HEK293 (cell line): ENCODE results near the gene ARHGAP25.
A peak's percentile ranks its signal among the peaks of the same experiment; 100 is the strongest.

Experiments
- CTCF ChIA-PET: fragments of 350-600 bp; formaldehyde crosslinking; extraction: SDS; loops from one replicate; lab custom pipeline; 2021; ENCODE audit warnings: antibody characterized with exemption; lab: Yijun Ruan, JAX
- POLR2A ChIA-PET: fragments of 300-600 bp; formaldehyde crosslinking; extraction: SDS; loops from one replicate; lab custom pipeline; 2020; ENCODE audit warnings: antibody characterized with exemption, inconsistent platforms; lab: Yijun Ruan, JAX
- H3K27ac ChIP-seq: fragments of 200-500 bp; sonication (Bioruptor generic); 2 replicates; pipeline ENCODE4 v1.5.1; 2014; ENCODE audit warnings: low read depth, low read length, control low read depth, inconsistent platforms; ENCODE audit errors: extremely low read depth
- H3K36me3 ChIP-seq, 2 experiments: fragments of 200-500 bp in 1 of 2; sonication (Bioruptor generic) in 1 of 2; 1 replicate in 1 of 2; 2 replicates in 1 of 2; pipeline ENCODE4 v1.5.1; 2014 to 2017; ENCODE audit warnings: inconsistent platforms in 2 of 2, low read length in 2 of 2; ENCODE audit not compliant: control insufficient read depth in 2 of 2, insufficient read depth in 1 of 2
- H3K4me1 ChIP-seq: fragments of 200-500 bp; sonication (Bioruptor generic); 2 replicates; pipeline ENCODE4 v1.5.1; 2014; ENCODE audit warnings: mild to moderate bottlenecking, low read length, inconsistent platforms; ENCODE audit not compliant: control insufficient read depth, insufficient read depth
- H3K4me3 ChIP-seq: 2 replicates; pipeline ENCODE4 v1.5.1; 2011; ENCODE audit warnings: low read depth, mild to moderate bottlenecking, control low read depth, low read length, moderate library complexity
- H3K9me3 ChIP-seq: fragments of 200-500 bp; sonication (Bioruptor generic); 2 replicates; pipeline ENCODE4 v1.5.1; 2014; ENCODE audit warnings: low read depth, low read length, inconsistent platforms; ENCODE audit not compliant: control insufficient read depth, insufficient read depth
- HOXA7 ChIP-seq: sonication (generic); formaldehyde crosslinking; IDR thresholded peaks from 2 replicates; pipeline ENCODE4 v1.8.1; 2022; ENCODE audit warnings: missing genetic modification reagents, borderline replicate concordance
- KLF16 ChIP-seq: fragments of 450-650 bp; formaldehyde crosslinking; IDR thresholded peaks from 2 replicates; pipeline ENCODE4 v1.5.1; 2017; ENCODE audit warnings: missing biosample characterization, missing genetic modification characterization
- KLF17 ChIP-seq: fragments of 450-650 bp; formaldehyde crosslinking; IDR thresholded peaks from 2 replicates; pipeline ENCODE4 v1.5.1; 2016; ENCODE audit warnings: missing biosample characterization, missing genetic modification characterization
- KLF9 ChIP-seq: fragments of 450-650 bp; formaldehyde crosslinking; IDR thresholded peaks from 2 replicates; pipeline ENCODE4 v1.5.1; 2016; ENCODE audit warnings: missing biosample characterization, missing genetic modification characterization, low read depth
- OSR2 ChIP-seq: fragments of 450-650 bp; formaldehyde crosslinking; IDR thresholded peaks from 2 replicates; pipeline ENCODE4 v1.5.1; 2016; ENCODE audit warnings: missing biosample characterization, missing genetic modification characterization
- PRDM1 ChIP-seq: fragments of 450-650 bp; formaldehyde crosslinking; IDR thresholded peaks from 2 replicates; pipeline ENCODE4; 2016; ENCODE audit warnings: missing biosample characterization, missing genetic modification characterization
- PRDM4 ChIP-seq: fragments of 450-650 bp; formaldehyde crosslinking; IDR thresholded peaks from 2 replicates; pipeline ENCODE4 v1.5.1; 2017; ENCODE audit warnings: missing biosample characterization, missing genetic modification characterization
- SP7 ChIP-seq: fragments of 450-650 bp; formaldehyde crosslinking; IDR thresholded peaks from 2 replicates; pipeline ENCODE4 v1.5.1; 2016; ENCODE audit warnings: missing biosample characterization, missing genetic modification characterization
- ZFP3 ChIP-seq: fragments of 450-650 bp; formaldehyde crosslinking; IDR thresholded peaks from 2 replicates; pipeline ENCODE4 v1.5.1; 2016; ENCODE audit warnings: low read depth, missing biosample characterization, missing genetic modification characterization
- ZNF214 ChIP-seq: fragments of 450-650 bp; formaldehyde crosslinking; IDR thresholded peaks from 2 replicates; pipeline ENCODE4 v1.5.1; 2017; ENCODE audit warnings: missing biosample characterization, mild to moderate bottlenecking, missing genetic modification characterization, borderline replicate concordance
- ZNF266 ChIP-seq: fragments of 450-650 bp; formaldehyde crosslinking; IDR thresholded peaks from 2 replicates; pipeline ENCODE4 v1.5.1; 2016; ENCODE audit warnings: missing biosample characterization, missing genetic modification characterization, low read depth
- ZNF302 ChIP-seq: fragments of 450-650 bp; formaldehyde crosslinking; IDR thresholded peaks from 2 replicates; pipeline ENCODE4 v1.5.1; 2016; ENCODE audit warnings: missing biosample characterization, missing genetic modification characterization, low read depth
- ZNF354C ChIP-seq: fragments of 450-650 bp; formaldehyde crosslinking; IDR thresholded peaks from 2 replicates; pipeline ENCODE4 v1.5.1; 2016; ENCODE audit warnings: missing biosample characterization, missing genetic modification characterization, low read depth, borderline replicate concordance
- ZNF558 ChIP-seq: fragments of 450-650 bp; formaldehyde crosslinking; IDR thresholded peaks from 2 replicates; pipeline ENCODE4 v1.5.1; 2016; ENCODE audit warnings: missing biosample characterization, missing genetic modification characterization
- ZNF658 ChIP-seq: fragments of 450-650 bp; formaldehyde crosslinking; IDR thresholded peaks from 2 replicates; pipeline ENCODE4; 2016; ENCODE audit warnings: missing biosample characterization, missing genetic modification characterization
- ZNF704 ChIP-seq: fragments of 450-650 bp; formaldehyde crosslinking; IDR thresholded peaks from 2 replicates; pipeline ENCODE4 v1.5.1; 2016; ENCODE audit warnings: missing biosample characterization, missing genetic modification characterization
- ZSCAN4 ChIP-seq: fragments of 450-650 bp; formaldehyde crosslinking; IDR thresholded peaks from 2 replicates; pipeline ENCODE4 v1.5.1; 2017; ENCODE audit warnings: missing biosample characterization, missing genetic modification characterization

The ARHGAP25 gene

GRCh38 chr2:68766376-68766845 lies 31.8 kb downstream of the ARHGAP25 start:
- Histone ChIP-seq H3K27ac (no peak overlapping the region), H3K36me3 (no peaks in the 10 kb centered on the region), H3K4me1 (no peaks in the 10 kb centered on the region), H3K9me3 (no peaks in the 10 kb centered on the region), H3K4me3 (no peak overlapping the region)
- CTCF ChIA-PET = no interaction called here
- TF ChIP-seq SP7 (tag by site-specific recombination) (no peak), PRDM1 (tag by site-specific recombination) (peak; percentile 92)
- POLR2A ChIA-PET = no interaction called here

GRCh38 chr2:68767031-68767961 lies 32.7 kb downstream of the ARHGAP25 start:
- TF ChIP-seq KLF9 (tag by site-specific recombination) (no peak), KLF17 (tag by site-specific recombination) (no peak), ZNF704 (no peak), OSR2 (no peak), KLF16 (tag by site-specific recombination) (no peak), ZNF214 (tag by site-specific recombination) (no peak), ZNF302 (tag by site-specific recombination) (no peak), PRDM1 (tag by site-specific recombination) (no peak), ZNF354C (tag by site-specific recombination) (no peak), ZNF266 (tag by site-specific recombination) (no peak), PRDM4 (no peak), HOXA7 (CRISPR knock-in tag) (no peak), ZNF658 (tag by site-specific recombination) (no peak), ZNF558 (no peak), ZFP3 (no peak), ZSCAN4 (tag by site-specific recombination) (no peak)
- ChIA-PET POLR2A (no interaction called here), CTCF (interaction anchor here (1.5 kb wide), 1 partner anchor 16 kb away, joined by 10 read pairs; no protein-coding TSS in a partner anchor)
- Histone ChIP-seq H3K36me3 (no peaks in the 10 kb centered on the region), H3K27ac (no peak overlapping the region), H3K4me1 (no peaks in the 10 kb centered on the region), H3K4me3 (no peak overlapping the region), H3K9me3 (no peaks in the 10 kb centered on the region)
